ENCODE measurements around the gene ERC1.

Gene ERC1

GRCh38 chr12:1470051-1470450 lies 479.0 kb downstream of the ERC1 start:
- Histone ChIP-seq H3F3A (ENCODE audit: insufficient read depth, low read length) (no peaks in the 10 kb centered on the region), H3K4me3 (ENCODE audit: low read depth, low read length, poor library complexity, severe bottlenecking) (no peak overlapping the region), H3K9ac (ENCODE audit: low read length) (no peak overlapping the region), H4K20me1 (ENCODE audit: insufficient read depth, low read length) (no peaks in the 10 kb centered on the region), H3K36me3 (ENCODE audit: insufficient read depth, low read length) (no peaks in the 10 kb centered on the region), H2AFZ (ENCODE audit: low read length) (no peak overlapping the region), H3K27me3 (ENCODE audit: insufficient read depth, low read length) (no peaks in the 10 kb centered on the region), H3K4me2 (ENCODE audit: low read length) (no peak overlapping the region), H3K4me1 (ENCODE audit: insufficient read depth, low read length, severe bottlenecking) (peaks cover 9% of the 10 kb centered on the region), H3K9me3 (ENCODE audit: low read length) (no peaks in the 10 kb centered on the region), H3K27ac (ENCODE audit: low read depth, low read length, poor library complexity, severe bottlenecking) (no peak overlapping the region), H3K9me2 (ENCODE audit: low read depth, low read length) (no peaks in the 10 kb centered on the region), H3K79me2 (ENCODE audit: insufficient read depth, low read length) (no peaks in the 10 kb centered on the region)
- TF ChIP-seq EZH2 (IDR thresholded peaks at IDR 0.05; ENCODE audit: borderline replicate concordance, low read length) = no peak
- TF ChIP-seq CTCF (IDR thresholded peaks at IDR 0.05; ENCODE audit: low read length) = no peak

- Histone ChIP-seq H3K9ac (ENCODE audit: low read length) (no peak overlapping the region), H3K79me2 (ENCODE audit: insufficient read depth, low read length) (no peaks in the 10 kb centered on the region), H3K9me3 (ENCODE audit: low read length) (no peaks in the 10 kb centered on the region), H3K4me2 (ENCODE audit: low read length) (no peak overlapping the region), H3K4me1 (ENCODE audit: insufficient read depth, low read length, severe bottlenecking) (peaks cover 9% of the 10 kb centered on the region), H3K4me3 (ENCODE audit: low read depth, low read length, poor library complexity, severe bottlenecking) (no peak overlapping the region), H3F3A (ENCODE audit: insufficient read depth, low read length) (no peaks in the 10 kb centered on the region), H3K27me3 (ENCODE audit: insufficient read depth, low read length) (no peaks in the 10 kb centered on the region), H3K36me3 (ENCODE audit: insufficient read depth, low read length) (no peaks in the 10 kb centered on the region), H2AFZ (ENCODE audit: low read length) (no peak overlapping the region), H4K20me1 (ENCODE audit: insufficient read depth, low read length) (no peaks in the 10 kb centered on the region), H3K9me2 (ENCODE audit: low read depth, low read length) (no peaks in the 10 kb centered on the region), H3K27ac (ENCODE audit: low read depth, low read length, poor library complexity, severe bottlenecking) (no peak overlapping the region)
- TF ChIP-seq EZH2 (IDR thresholded peaks at IDR 0.05; ENCODE audit: borderline replicate concordance, low read length) = no peak
- no peak for TF ChIP-seq CTCF (IDR thresholded peaks at IDR 0.05; ENCODE audit: low read length)
Observed at GRCh38 chr12:1471224-1471623, 480.2 kb downstream of the ERC1 start.

GRCh38 chr12:1473418-1473817 lies 482.4 kb downstream of the ERC1 start:
- Histone ChIP-seq H4K20me1 (ENCODE audit: insufficient read depth, low read length) (no peaks in the 10 kb centered on the region), H3K79me2 (ENCODE audit: insufficient read depth, low read length) (no peaks in the 10 kb centered on the region), H3K36me3 (ENCODE audit: insufficient read depth, low read length) (peaks cover 7% of the 10 kb centered on the region; the same call in 1 of the 2 replicates), H3K4me2 (ENCODE audit: low read length) (no peak overlapping the region), H3K4me3 (ENCODE audit: low read depth, low read length, poor library complexity, severe bottlenecking) (no peak overlapping the region), H3K9me3 (ENCODE audit: low read length) (no peaks in the 10 kb centered on the region), H3K9ac (ENCODE audit: low read length) (no peak overlapping the region), H3K27me3 (ENCODE audit: insufficient read depth, low read length) (no peaks in the 10 kb centered on the region), H2AFZ (ENCODE audit: low read length) (no peak overlapping the region), H3K27ac (ENCODE audit: low read depth, low read length, poor library complexity, severe bottlenecking) (no peak overlapping the region), H3K4me1 (ENCODE audit: insufficient read depth, low read length, severe bottlenecking) (peaks cover 9% of the 10 kb centered on the region), H3K9me2 (ENCODE audit: low read depth, low read length) (no peaks in the 10 kb centered on the region), H3F3A (ENCODE audit: insufficient read depth, low read length) (no peaks in the 10 kb centered on the region)
- TF ChIP-seq EZH2 (IDR thresholded peaks at IDR 0.05; ENCODE audit: borderline replicate concordance, low read length) = no peak
- no peak for TF ChIP-seq CTCF (IDR thresholded peaks at IDR 0.05; ENCODE audit: low read length)

Measured in OCI-LY1 (cell line).